A549 (cell line): ENCODE measurements around the gene ATP2A2. TPM values are rescaled to one million over a fixed set of nuclear protein-coding genes. Genes with fewer than 3 reads are reported as not detected.

Experiments used
- ATAC-seq, 2 experiments: fragments of 200-7000 bp in 1 of 2; fragments of >200 bp in 1 of 2; cut with Nextera tagmentation in 1 of 2; cut with Tn5 transposase in 1 of 2; 3 replicates each; pipeline versions ENCODE4 v1.8.0 to v1.9.1; 2018 to 2020; ENCODE audit warnings: mild to moderate bottlenecking in 1 of 2, moderate library complexity in 1 of 2
- CTCF ChIA-PET: fragments of 300-600 bp; sonication (Branson Sonifier 250); formaldehyde crosslinking; extraction: SDS; loops from one replicate; lab custom pipeline; 2021; ENCODE audit warnings: antibody characterized with exemption, inconsistent platforms; lab: Yijun Ruan, JAX
- POLR2A ChIA-PET: fragments of 350-600 bp; formaldehyde crosslinking; extraction: SDS; loops from one replicate; lab custom pipeline; 2021; ENCODE audit warnings: antibody characterized with exemption, inconsistent platforms; lab: Yijun Ruan, JAX
- DNase-seq, 2 experiments: peaks; one replicate each; pipeline versions ENCODE4 v3.0.0 to v3.0.0-alpha.2; 2011 to 2016; ENCODE audit warnings: low read depth in 1 of 2, low spot score in 1 of 2
- FAIRE-seq: peaks from 2 replicates; lab custom pipeline; 2011; peaks lifted over from hg19 to GRCh38; lab: Jason Lieb, UNC
- H3K27ac ChIP-seq, 2 experiments: fragments of >200 bp; sonication (Bioruptor Twin); formaldehyde crosslinking; 3 replicates each; pipeline ENCODE4 v1.5.1; 2016 to 2017
- H3K4me1 ChIP-seq: fragments of >200 bp; sonication (Bioruptor Twin); formaldehyde crosslinking; 3 replicates; pipeline ENCODE4 v1.6.1; 2016
- H3K4me2 ChIP-seq: fragments of >200 bp; sonication (Bioruptor Twin); formaldehyde crosslinking; 3 replicates; pipeline ENCODE4 v1.6.1; 2016
- H3K4me3 ChIP-seq: fragments of >200 bp; sonication (Bioruptor Twin); formaldehyde crosslinking; 3 replicates; pipeline ENCODE4 v1.5.1; 2016
- H3K9me3 ChIP-seq: fragments of >200 bp; sonication (Bioruptor Twin); formaldehyde crosslinking; 3 replicates; pipeline ENCODE4 v1.6.1; 2016
- BCL3 ChIP-seq: fragments of >200 bp; sonication (Bioruptor Twin); formaldehyde crosslinking; IDR thresholded peaks from 3 replicates; pipeline ENCODE4 v1.6.1; 2016
- CEBPB ChIP-seq, 2 experiments: fragments of >200 bp in 1 of 2; sonication (Bioruptor Twin) in 1 of 2; formaldehyde crosslinking in 1 of 2; IDR thresholded peaks; 2 replicates each; pipeline ENCODE4 v1.6.1; 2012 to 2016
- E2F6 ChIP-seq: IDR thresholded peaks from 2 replicates; pipeline ENCODE4 v1.6.1; 2012; ENCODE audit warnings: low read depth, borderline replicate concordance
- EP300 ChIP-seq, 2 experiments: fragments of >200 bp; sonication (Bioruptor Twin); formaldehyde crosslinking; IDR thresholded peaks; 2 replicates in 1 of 2; 3 replicates in 1 of 2; pipeline ENCODE4 v1.6.1; 2016 to 2017
- FOSL2 ChIP-seq, 2 experiments: fragments of 450-650 bp in 1 of 2; fragments of >200 bp in 1 of 2; sonication (Bioruptor Twin) in 1 of 2; formaldehyde crosslinking; IDR thresholded peaks; 2 replicates each; pipeline versions ENCODE4 v1.5.0 to v1.6.1; 2016 to 2020; ENCODE audit warnings: mild to moderate bottlenecking in 1 of 2, moderate library complexity in 1 of 2
- GATA3 ChIP-seq: IDR thresholded peaks from 2 replicates; pipeline ENCODE4 v1.6.1; 2012; ENCODE audit warnings: borderline replicate concordance
- HDAC2 ChIP-seq: fragments of 200-600 bp; sonication (generic); IDR thresholded peaks from 2 replicates; pipeline ENCODE4 v1.6.1; 2016
- HEYL ChIP-seq: fragments of 250-450 bp; sonication (Bioruptor Pico); IDR thresholded peaks from 2 replicates; pipeline ENCODE4 v1.8.0; 2021; ENCODE audit warnings: mild to moderate bottlenecking, moderate library complexity
- HOXB13 ChIP-seq: fragments of 250-450 bp; sonication (Bioruptor Pico); IDR thresholded peaks from 2 replicates; pipeline ENCODE4 v1.5.0; 2020; ENCODE audit warnings: low read depth, mild to moderate bottlenecking, moderate library complexity
- HOXB5 ChIP-seq: fragments of 250-450 bp; sonication (Bioruptor Pico); IDR thresholded peaks from 2 replicates; pipeline ENCODE4 v1.5.0; 2020; ENCODE audit warnings: mild to moderate bottlenecking, moderate library complexity
- JUN ChIP-seq, 2 experiments: fragments of >200 bp; sonication (Bioruptor Twin); formaldehyde crosslinking; IDR thresholded peaks; 2 replicates in 1 of 2; 3 replicates in 1 of 2; pipeline ENCODE4 v1.6.1; 2016 to 2017
- JUNB ChIP-seq: fragments of >200 bp; sonication (Bioruptor Twin); formaldehyde crosslinking; IDR thresholded peaks from 2 replicates; pipeline ENCODE4 v1.6.1; 2016
- MAFK ChIP-seq: fragments of 450-650 bp; IDR thresholded peaks from 2 replicates; pipeline ENCODE4 v1.6.1; 2014; ENCODE audit not compliant: partially characterized antibody
- MAX ChIP-seq: IDR thresholded peaks from 2 replicates; pipeline ENCODE4 v1.6.1; 2012
- MAZ ChIP-seq: fragments of 150-350 bp; IDR thresholded peaks from 2 replicates; pipeline ENCODE4 v1.6.1; 2014; ENCODE audit warnings: antibody characterized with exemption, low read depth, low read length, borderline replicate concordance
- MYC ChIP-seq: IDR thresholded peaks from 2 replicates; pipeline ENCODE4 v1.6.1; 2012; ENCODE audit warnings: mild to moderate bottlenecking, inconsistent platforms, low read length, improper control_type of control experiment, borderline replicate concordance
- PBX3 ChIP-seq: IDR thresholded peaks from 2 replicates; pipeline ENCODE4 v1.6.1; 2012
- POLR2AphosphoS2 ChIP-seq: conservative IDR thresholded peaks from 2 replicates; pipeline ENCODE4 v1.6.1; 2012; ENCODE audit warnings: low read length, improper control_type of control experiment, inconsistent platforms
- RAD21 ChIP-seq, 2 experiments: fragments of >200 bp in 1 of 2; sonication (Bioruptor Twin) in 1 of 2; formaldehyde crosslinking in 1 of 2; IDR thresholded peaks in 1 of 2; conservative IDR thresholded peaks in 1 of 2; 2 replicates in 1 of 2; 3 replicates in 1 of 2; pipeline ENCODE4 v1.6.1; 2012 to 2018; ENCODE audit warnings: inconsistent platforms in 1 of 2
- SMC3 ChIP-seq: fragments of >200 bp; sonication (Bioruptor Twin); formaldehyde crosslinking; IDR thresholded peaks from 3 replicates; pipeline ENCODE4 v1.6.1; 2018; ENCODE audit warnings: inconsistent platforms
- TP53 ChIP-seq: fragments of 250-450 bp; sonication (Bioruptor Pico); IDR thresholded peaks from 2 replicates; pipeline ENCODE4 v1.5.0; 2021; ENCODE audit warnings: mild to moderate bottlenecking, moderate library complexity
- USF2 ChIP-seq: fragments of 450-650 bp; IDR thresholded peaks from 2 replicates; pipeline ENCODE4 v1.6.1; 2014; ENCODE audit warnings: antibody characterized with exemption
- WGBS: methylation state at CpG from one replicate; pipeline ENCODE4 v1.1.6; 2017; ENCODE audit errors: missing lambda C conversion rate; 5-methylcytosine and 5-hydroxymethylcytosine counted together
- polyA plus RNA-seq, 4 experiments: library from polyadenylated mRNA; depleted of rRNA in 3 of 4; stranded (reverse); fragments of >200 nt; fragmentation: RNase III in 1 of 4; extraction: RNeasy Plus Mini Kit Qiagen cat#74134 plus additional on column Dnase treatment in 1 of 4; gene quantifications; 2 replicates in 3 of 4; 3 replicates in 1 of 4; pipeline ENCODE4 v1.2.3, GENCODE V29; 2011 to 2017

The ATP2A2 gene
- polyA plus RNA-seq, 2 of the 4 experiments (the other 2 are of a cell fraction) = 342 to 415 TPM

GRCh38 chr12:110269622-110270124 lies 11.4 kb upstream of the ATP2A2 start:
- 3% methylated on average over 8 of the region's 8 CpGs for WGBS
- H3K9me3 ChIP-seq = no peaks in the 10 kb centered on the region
- ATAC-seq (peak; percentile 83 to 85), FAIRE-seq (peak; percentile 56), DNase-seq (peak; percentile 87 to 95)
- peak overlapping the region; percentile 97 to 99 for H3K27ac ChIP-seq
- POLR2A ChIA-PET = interaction anchor here (0.6 to 3.1 kb wide), 4 partner anchors 12 to 416 kb away, joined by 3 to 55 read pairs (median 7); partner anchors contain the start of gene ATP2A2
- CTCF ChIA-PET = interaction anchor here (0.7 to 2.8 kb wide), 8 partner anchors 10 to 168 kb away, joined by 3 to 15 read pairs (median 4); partner anchors contain the start of gene ATP2A2
- peak overlapping the region; percentile 95 for H3K4me2 ChIP-seq
- peak overlapping the region; percentile 31; the same call in 1 of the 3 replicates for H3K4me3 ChIP-seq
- TF ChIP-seq MAFK = no peak
- TF ChIP-seq TP53 (CRISPR knock-in tag) = no peak
- no peak for TF ChIP-seq MYC
- no peak for TF ChIP-seq POLR2AphosphoS2
- peak; percentile 74 to 76; a peak in 2 of 5 replicates for TF ChIP-seq EP300 (IDR thresholded peaks at IDR 0.05)
- peak; percentile 86 for TF ChIP-seq JUNB
- 0 out of 2 replicates have a peak, but pooled peaks have one; percentile 34 for TF ChIP-seq PBX3
- peak; percentile 75 for TF ChIP-seq GATA3
- no peak for TF ChIP-seq MAZ
- TF ChIP-seq JUN (IDR thresholded peaks at IDR 0.05) = peak; percentile 83 to 84
- TF ChIP-seq HDAC2 = no peak
- TF ChIP-seq BCL3 = peak; percentile 72; the same call in 1 of the 3 replicates
- peak; percentile 16; the same call in 1 of the 2 replicates for TF ChIP-seq HOXB5
- TF ChIP-seq HEYL (CRISPR knock-in tag) = no peak
- TF ChIP-seq RAD21 (conservative IDR thresholded peaks at IDR 0.05 in 1 of 2, IDR thresholded peaks at IDR 0.05 in 1 of 2) = peak in 1 of 2 experiments; percentile 30; a peak in 2 of 5 replicates
- peak; percentile 87 for TF ChIP-seq FOSL2 (IDR thresholded peaks at IDR 0.05)
- TF ChIP-seq FOSL2 (CRISPR knock-in tag; IDR thresholded peaks at IDR 0.05) = peak; percentile 96
- peak in 1 of 2 experiments; percentile 64; a peak in 2 of 4 replicates for TF ChIP-seq CEBPB (IDR thresholded peaks at IDR 0.05)
- no peak for TF ChIP-seq USF2
- TF ChIP-seq HOXB13 = 0 out of 2 replicates have a peak, but pooled peaks have one; percentile 16
- peak; percentile 88 for TF ChIP-seq MAX
- peak; percentile 47 for TF ChIP-seq SMC3
- H3K4me1 ChIP-seq = peaks cover 80% of the 10 kb centered on the region

- H3K4me1 ChIP-seq = peaks cover 80% of the 10 kb centered on the region
- peak overlapping the region; percentile 95 for H3K4me2 ChIP-seq
- POLR2A ChIA-PET = interaction anchor here (0.6 to 3.1 kb wide), 6 partner anchors 11 to 417 kb away, joined by 3 to 55 read pairs (median 4); partner anchors contain the start of gene ATP2A2
- peak overlapping the region; percentile 97 to 99 for H3K27ac ChIP-seq
- 5% methylated on average over 5 of the region's 5 CpGs for WGBS
- CTCF ChIA-PET = interaction anchor here (0.6 to 2.8 kb wide), 11 partner anchors 8 to 169 kb away, joined by 3 to 15 read pairs (median 4); partner anchors contain the start of gene ATP2A2
- TF ChIP-seq E2F6 (no peak), HOXB5 (0 out of 2 replicates have a peak, but pooled peaks have one; percentile 12), JUN (IDR thresholded peaks at IDR 0.05) (0 out of 5 replicates have a peak, but pooled peaks of 1 of the 2 experiments have one; percentile 20), HOXB13 (peak; percentile 7; the same call in 1 of the 2 replicates)
- no peaks in the 10 kb centered on the region for H3K9me3 ChIP-seq
- ATAC-seq = peak; percentile 66 to 72
- peak; percentile 65 to 82 for DNase-seq
- H3K4me3 ChIP-seq = peak overlapping the region; percentile 31; the same call in 1 of the 3 replicates
- FAIRE-seq = no peak
Observed at GRCh38 chr12:110270125-110270962, 10.7 kb upstream of the ATP2A2 start.
